HepG2 (cell line): ENCODE measurements around the gene NAE1. TPM values are rescaled to one million over a fixed set of nuclear protein-coding genes. Genes with fewer than 3 reads are reported as not detected.

Experiments
- AKAP8 ChIP-seq: sonication (generic); formaldehyde crosslinking; IDR thresholded peaks from 2 replicates; pipeline ENCODE4 v1.5.1; 2020; ENCODE audit warnings: mild to moderate bottlenecking, missing genetic modification reagents
- CBX5 ChIP-seq: sonication (generic); formaldehyde crosslinking; IDR thresholded peaks from 2 replicates; pipeline ENCODE4 v1.4.0; 2020; ENCODE audit warnings: missing genetic modification reagents, borderline replicate concordance
- CREB3 ChIP-seq: sonication (generic); formaldehyde crosslinking; IDR thresholded peaks from 2 replicates; pipeline ENCODE4 v1.5.0; 2020; ENCODE audit warnings: missing genetic modification reagents
- GATA4 ChIP-seq: sonication (generic); IDR thresholded peaks from 2 replicates; pipeline ENCODE4 v1.6.1; 2016; ENCODE audit warnings: antibody characterized with exemption, low read depth, borderline replicate concordance
- JDP2 ChIP-seq: sonication (generic); formaldehyde crosslinking; IDR thresholded peaks from 2 replicates; pipeline ENCODE4 v1.8.1; 2022; ENCODE audit warnings: missing genetic modification reagents, borderline replicate concordance
- NFIB ChIP-seq: sonication (generic); formaldehyde crosslinking; IDR thresholded peaks from 2 replicates; pipeline ENCODE4 v1.9.0; 2021; ENCODE audit warnings: missing genetic modification reagents, mild to moderate bottlenecking, borderline replicate concordance
- REXO4 ChIP-seq: sonication (generic); formaldehyde crosslinking; IDR thresholded peaks from 2 replicates; pipeline ENCODE4 v1.8.0; 2022; ENCODE audit warnings: missing genetic modification reagents, mild to moderate bottlenecking, borderline replicate concordance
- THAP11 ChIP-seq: IDR thresholded peaks from 2 replicates; pipeline ENCODE4 v1.6.1; 2016; ENCODE audit warnings: missing biosample characterization, missing genetic modification reagents
- TSC22D2 ChIP-seq: sonication (generic); formaldehyde crosslinking; IDR thresholded peaks from 2 replicates; pipeline ENCODE4 v1.5.1; 2020; ENCODE audit warnings: missing genetic modification reagents, mild to moderate bottlenecking, borderline replicate concordance
- ZFX ChIP-seq: sonication (generic); formaldehyde crosslinking; IDR thresholded peaks from 2 replicates; pipeline ENCODE4 v1.4.0; 2020; ENCODE audit warnings: mild to moderate bottlenecking, low read depth, missing genetic modification reagents, moderate library complexity
- ZNF180 ChIP-seq: sonication (generic); formaldehyde crosslinking; IDR thresholded peaks from 2 replicates; pipeline ENCODE4 v1.4.0; 2020; ENCODE audit warnings: low read depth, missing genetic modification reagents, borderline replicate concordance
- ZNF558 ChIP-seq: sonication (generic); formaldehyde crosslinking; IDR thresholded peaks from 2 replicates; pipeline ENCODE4 v1.9.0; 2022; ENCODE audit warnings: mild to moderate bottlenecking, missing genetic modification reagents, borderline replicate concordance
- ZNF580 ChIP-seq: IDR thresholded peaks from 2 replicates; pipeline ENCODE4 v1.6.1; 2016; ENCODE audit warnings: low read depth, borderline replicate concordance
- ZNF609 ChIP-seq: sonication (generic); formaldehyde crosslinking; IDR thresholded peaks from 2 replicates; pipeline ENCODE4 v1.4.0; 2020; ENCODE audit warnings: mild to moderate bottlenecking, missing genetic modification reagents, borderline replicate concordance
- ZNF720 ChIP-seq: sonication (generic); formaldehyde crosslinking; IDR thresholded peaks from 2 replicates; pipeline ENCODE4 v1.4.0; 2020; ENCODE audit warnings: missing genetic modification reagents
- ZNF766 ChIP-seq: sonication (generic); formaldehyde crosslinking; IDR thresholded peaks from 2 replicates; pipeline ENCODE4 v1.5.0; 2020; ENCODE audit warnings: missing genetic modification reagents, borderline replicate concordance
- ZNF883 ChIP-seq: sonication (generic); formaldehyde crosslinking; IDR thresholded peaks from 2 replicates; pipeline ENCODE4 v1.5.1; 2020; ENCODE audit warnings: mild to moderate bottlenecking, missing genetic modification reagents; ENCODE audit errors: not compliant biosample characterization
- ZSCAN25 ChIP-seq: sonication (generic); formaldehyde crosslinking; IDR thresholded peaks from 2 replicates; pipeline ENCODE4 v1.8.0; 2022; ENCODE audit warnings: mild to moderate bottlenecking, missing genetic modification reagents
- ZSCAN30 ChIP-seq: sonication (generic); formaldehyde crosslinking; IDR thresholded peaks from 2 replicates; pipeline ENCODE4 v1.5.0; 2020; ENCODE audit warnings: mild to moderate bottlenecking, missing genetic modification reagents
- polyA plus RNA-seq, 8 experiments: library from polyadenylated mRNA; depleted of rRNA in 3 of 8; stranded (reverse) in 7 of 8; unstranded in 1 of 8; fragments of >200 nt; fragmentation: Illumina TruSeq in 4 of 8; extraction: Trizol in 4 of 8; gene quantifications; 2 replicates each; pipeline versions ENCODE4 v1.2.1 to v1.2.3, GENCODE V29; 2011 to 2016; ENCODE audit warnings: low read depth in 4 of 8, missing spikeins in 1 of 8, mixed read lengths in 1 of 8; ENCODE audit not compliant: insufficient read depth in 1 of 8
- total RNA-seq, 5 experiments: library from RNA; depleted of rRNA; stranded (reverse); fragments of >200 nt; fragmentation: Illumina TruSeq; extraction: Trizol; gene quantifications; 2 replicates each; pipeline ENCODE4 v1.2.3, GENCODE V29; 2016; ENCODE audit warnings: low read depth in 1 of 5

The NAE1 gene
- total and polyA plus RNA-seq, 2 of the 13 experiments (the other 11 are each of a cell fraction or from before 2014, with no cell fraction given) = 95.7 to 206 TPM

- TF ChIP-seq ZNF609 (no peak), TSC22D2 (CRISPR knock-in tag) (peak; percentile 47; the same call in 1 of the 2 replicates), NFIB (CRISPR knock-in tag) (no peak), ZSCAN30 (CRISPR knock-in tag) (no peak), JDP2 (CRISPR knock-in tag) (no peak), ZNF180 (peak; percentile 92; the same call in 1 of the 2 replicates), GATA4 (no peak; the same call in 1 of the 2 replicates), ZNF580 (CRISPR knock-in tag) (peak; percentile 80; the same call in 1 of the 2 replicates), ZSCAN25 (CRISPR knock-in tag) (peak; percentile 62; the same call in 1 of the 2 replicates), ZNF883 (peak; percentile 96), ZNF766 (CRISPR knock-in tag) (peak; percentile 99), REXO4 (CRISPR knock-in tag) (no peak), CREB3 (CRISPR knock-in tag) (peak; percentile 98), ZFX (CRISPR knock-in tag) (peak; percentile 100), ZNF558 (no peak; the same call in 1 of the 2 replicates), ZNF720 (no peak), CBX5 (peak; percentile 46; the same call in 1 of the 2 replicates), AKAP8 (peak; percentile 78; the same call in 1 of the 2 replicates), THAP11 (CRISPR knock-in tag) (peak; percentile 77)
These were observed at the start of gene NAE1 (continued) for GRCh38 chr16:66830422-66831404.
